ENCODE measurements around the gene KCNV2.

DNA sequence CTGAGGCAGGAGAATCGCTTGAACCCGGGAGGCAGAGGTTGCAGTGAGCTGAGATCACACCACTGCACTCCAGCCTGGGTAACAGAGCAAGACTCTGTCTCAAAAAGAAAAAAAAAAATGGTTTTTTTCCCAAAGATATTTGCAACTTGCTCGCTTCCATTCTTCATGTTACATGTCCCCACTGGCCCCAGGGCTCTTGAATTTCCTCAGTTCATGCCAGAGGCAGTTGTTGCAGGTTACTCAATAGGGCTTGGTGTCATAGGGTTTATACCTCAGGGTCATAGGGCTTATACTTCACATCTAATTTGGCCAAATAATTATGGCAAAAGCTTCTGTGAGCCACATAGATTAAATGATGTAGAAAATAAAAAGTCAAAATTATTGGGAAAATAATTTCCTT is 44.1 kb upstream of the KCNV2 start:
- TF ChIP-seq CTCF (IDR thresholded peaks at IDR 0.05; ENCODE audit: low read depth, low read length) (no peak), EZH2phosphoT487 (IDR thresholded peaks at IDR 0.05; ENCODE audit: low read depth) (no peak)
